Neural crest cell (in vitro differentiated cells): ENCODE measurements around the gene SRBD1. TPM values are rescaled to one million over a fixed set of nuclear protein-coding genes. Genes with fewer than 3 reads are reported as not detected.

Experiments
- DNase-seq: peaks from one replicate; pipeline ENCODE4 v3.0.0; 2021; ENCODE audit warnings: low read depth, mixed read lengths, low spot score
- H3K27ac Mint-ChIP-seq: one replicate; pipeline ENCODE4 v1.8.0; 2021; ENCODE audit warnings: mild to moderate bottlenecking, mixed read lengths; ENCODE audit not compliant: unreplicated experiment
- H3K27me3 Mint-ChIP-seq: 2 replicates; pipeline ENCODE4 v1.8.0; 2021; ENCODE audit warnings: low read depth, mild to moderate bottlenecking, mixed read lengths
- H3K36me3 Mint-ChIP-seq: 2 replicates; pipeline ENCODE4 v1.8.0; 2021; ENCODE audit warnings: low read depth, mild to moderate bottlenecking, mixed read lengths
- H3K4me1 Mint-ChIP-seq: 2 replicates; pipeline ENCODE4 v1.8.0; 2021; ENCODE audit warnings: mixed read lengths
- H3K4me3 Mint-ChIP-seq: one replicate; pipeline ENCODE4 v1.8.0; 2021; ENCODE audit warnings: mild to moderate bottlenecking, mixed read lengths
- H3K9me3 Mint-ChIP-seq: 2 replicates; pipeline ENCODE4 v1.8.0; 2021; ENCODE audit warnings: mixed read lengths
- CTCF ChIP-seq: fragments of 200-600 bp; sonication (generic); conservative IDR thresholded peaks from 2 replicates; pipeline ENCODE4 v1.5.0; 2021; ENCODE audit warnings: antibody characterized with exemption, mild to moderate bottlenecking
- total RNA-seq: library from RNA; stranded (reverse); gene quantifications from 2 replicates; pipeline ENCODE4 v1.2.1, GENCODE V29; 2021

The SRBD1 gene
- total RNA-seq, 1 donor from 2014 or later: 21.4 TPM

GRCh38 chr2:45422921-45423320 is 188.1 kb downstream of the SRBD1 start:
- Mint-ChIP-seq H3K27me3 (no peaks in the 10 kb centered on the region), H3K4me1 (no peaks in the 10 kb centered on the region)

GRCh38 chr2:45418532-45418931 is 192.5 kb downstream of the SRBD1 start:
- Mint-ChIP-seq H3K4me3 (no peak overlapping the region), H3K9me3 (no peaks in the 10 kb centered on the region), H3K4me1 (no peaks in the 10 kb centered on the region), H3K27me3 (no peaks in the 10 kb centered on the region), H3K36me3 (peaks cover 6% of the 10 kb centered on the region), H3K27ac (no peak overlapping the region)
- DNase-seq: no peak
- no peak for TF ChIP-seq CTCF

More at GRCh38 chr2:45422921-45423320, 188.1 kb downstream of the SRBD1 start:
- Mint-ChIP-seq H3K36me3 (peaks cover 4% of the 10 kb centered on the region), H3K4me3 (no peak overlapping the region), H3K27ac (no peak overlapping the region), H3K9me3 (peaks cover 1% of the 10 kb centered on the region)
- no peak for TF ChIP-seq CTCF
- no peak for DNase-seq

GRCh38 chr2:45415534-45416123 is 195.4 kb downstream of the SRBD1 start:
- Mint-ChIP-seq H3K4me1 (no peaks in the 10 kb centered on the region), H3K4me3 (no peak overlapping the region), H3K36me3 (peaks cover 11% of the 10 kb centered on the region), H3K27ac (no peak overlapping the region), H3K27me3 (no peaks in the 10 kb centered on the region), H3K9me3 (peaks cover 3% of the 10 kb centered on the region)
- no peak for TF ChIP-seq CTCF
- no peak for DNase-seq

- Mint-ChIP-seq H3K4me3 (no peak overlapping the region), H3K4me1 (no peaks in the 10 kb centered on the region), H3K36me3 (peaks cover 11% of the 10 kb centered on the region), H3K27me3 (no peaks in the 10 kb centered on the region), H3K9me3 (peaks cover 3% of the 10 kb centered on the region), H3K27ac (no peak overlapping the region)
- TF ChIP-seq CTCF: no peak
- DNase-seq: no peak
Observed at GRCh38 chr2:45412754-45413379, 198.2 kb downstream of the SRBD1 start.

- Mint-ChIP-seq H3K36me3 (peaks cover 8% of the 10 kb centered on the region), H3K4me3 (no peak overlapping the region), H3K27me3 (no peaks in the 10 kb centered on the region), H3K9me3 (peaks cover 3% of the 10 kb centered on the region), H3K27ac (no peak overlapping the region), H3K4me1 (no peaks in the 10 kb centered on the region)
- DNase-seq: no peak
- no peak for TF ChIP-seq CTCF
Observed at GRCh38 chr2:45409677-45410076, 201.4 kb downstream of the SRBD1 start.
